Thyroid gland (tissue), 4 donors: Measurements from ENCODE around the gene TFRC.
"Not testable (repeated sequence)": the region's sequence is repeated elsewhere in the genome, so short reads cannot be mapped to it uniquely, and the experiment has no call there.

ENCODE experiments used
- CTCF ChIP-seq, 6 experiments: fragments of 200-600 bp in 3 of 6; fragments of 450-650 bp in 3 of 6; sonication (generic) in 3 of 6; IDR thresholded peaks; one replicate each; pipeline ENCODE4 v1.5.1; 2016 to 2019; ENCODE audit warnings: antibody characterized with exemption in 6 of 6, mild to moderate bottlenecking in 2 of 6, inconsistent platforms in 1 of 6, moderate library complexity in 1 of 6
- POLR2A ChIP-seq, 2 donors: fragments of 450-650 bp; IDR thresholded peaks; one replicate each; pipeline ENCODE4 v1.6.1; 2017; ENCODE audit warnings: antibody characterized with exemption in 2 of 2, mild to moderate bottlenecking in 2 of 2, moderate library complexity in 1 of 2

- TF ChIP-seq CTCF, POLR2A (IDR thresholded peaks at IDR 0.05): not testable (repeated sequence)
Measured at GRCh38 chr3:196000360-196000950, 81.4 kb downstream of the TFRC start.
